HEK293T (cell line): ENCODE results near the gene RAVER1.

Experiments
- ARNT ChIP-seq: fragments of 450-650 bp; IDR thresholded peaks from 2 replicates; pipeline ENCODE4 v1.6.1; 2017; ENCODE audit warnings: mild to moderate bottlenecking
- BHLHE40 ChIP-seq: fragments of 450-650 bp; IDR thresholded peaks from 2 replicates; pipeline ENCODE4 v1.6.1; 2016; ENCODE audit warnings: mild to moderate bottlenecking, moderate library complexity, borderline replicate concordance
- ELF4 ChIP-seq: fragments of 450-650 bp; IDR thresholded peaks from 2 replicates; pipeline ENCODE4 v1.6.1; 2017; ENCODE audit warnings: antibody characterized with exemption
- FOXA1 ChIP-seq: fragments of 450-650 bp; IDR thresholded peaks from 2 replicates; pipeline ENCODE4 v1.6.1; 2016; ENCODE audit warnings: mild to moderate bottlenecking
- FOXK2 ChIP-seq: fragments of 450-650 bp; IDR thresholded peaks from 2 replicates; pipeline ENCODE4 v1.6.1; 2016; ENCODE audit warnings: mild to moderate bottlenecking
- FOXM1 ChIP-seq: fragments of 450-650 bp; IDR thresholded peaks from 2 replicates; pipeline ENCODE4 v1.6.1; 2017; ENCODE audit warnings: mild to moderate bottlenecking, borderline replicate concordance
- HDGF ChIP-seq: fragments of 450-650 bp; IDR thresholded peaks from 2 replicates; pipeline ENCODE4 v1.6.1; 2017; ENCODE audit warnings: antibody characterized with exemption, borderline replicate concordance
- L3MBTL2 ChIP-seq: fragments of 450-650 bp; conservative IDR thresholded peaks from 2 replicates; pipeline ENCODE4 v1.6.1; 2016; ENCODE audit warnings: mild to moderate bottlenecking
- LEF1 ChIP-seq: fragments of 450-650 bp; IDR thresholded peaks from 2 replicates; pipeline ENCODE4 v1.6.1; 2017; ENCODE audit warnings: mild to moderate bottlenecking, borderline replicate concordance
- NFRKB ChIP-seq: fragments of 450-650 bp; IDR thresholded peaks from 2 replicates; pipeline ENCODE4 v1.6.1; 2016; ENCODE audit warnings: mild to moderate bottlenecking, moderate library complexity
- SP1 ChIP-seq: fragments of 450-650 bp; IDR thresholded peaks from 2 replicates; pipeline ENCODE4 v1.6.1; 2017
- SUZ12 ChIP-seq: fragments of 450-650 bp; IDR thresholded peaks from 2 replicates; pipeline ENCODE4 v1.6.1; 2016; ENCODE audit warnings: mild to moderate bottlenecking
- TARDBP ChIP-seq: fragments of 450-650 bp; IDR thresholded peaks from 2 replicates; pipeline ENCODE4 v1.6.1; 2016
- TF ChIP-seq, protein P1 (sequence below): fragments of 450-650 bp; IDR thresholded peaks from 2 replicates; pipeline ENCODE4 v1.6.1; 2016

DNA sequence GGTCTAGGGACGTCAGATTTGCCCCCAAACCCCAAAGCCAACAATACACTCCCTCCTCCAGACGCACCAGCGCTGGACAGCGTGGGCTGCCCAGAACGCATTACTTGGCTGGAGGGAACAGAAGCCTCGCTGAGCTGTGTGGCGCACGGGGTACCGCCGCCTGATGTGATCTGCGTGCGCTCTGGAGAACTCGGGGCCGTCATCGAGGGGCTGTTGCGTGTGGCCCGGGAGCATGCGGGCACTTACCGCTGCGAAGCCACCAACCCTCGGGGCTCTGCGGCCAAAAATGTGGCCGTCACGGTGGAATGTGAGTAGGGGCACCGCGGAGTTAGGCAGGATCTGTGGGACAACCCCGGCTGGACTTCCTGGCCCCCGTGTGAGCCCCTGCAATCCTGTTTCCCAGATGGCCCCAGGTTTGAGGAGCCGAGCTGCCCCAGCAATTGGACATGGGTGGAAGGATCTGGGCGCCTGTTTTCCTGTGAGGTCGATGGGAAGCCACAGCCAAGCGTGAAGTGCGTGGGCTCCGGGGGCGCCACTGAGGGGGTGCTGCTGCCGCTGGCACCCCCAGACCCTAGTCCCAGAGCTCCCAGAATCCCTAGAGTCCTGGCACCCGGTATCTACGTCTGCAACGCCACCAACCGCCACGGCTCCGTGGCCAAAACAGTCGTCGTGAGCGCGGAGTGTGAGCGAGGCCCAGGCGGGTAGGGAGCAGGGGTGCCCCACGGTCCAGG is 39.5 kb downstream of the RAVER1 start:
- TF ChIP-seq ELF4 (no peak), SP1 (no peak), FOXM1 (no peak), TARDBP (no peak), FOXA1 (no peak), HDGF (no peak), NFRKB (no peak), BHLHE40 (no peak), ARNT (no peak), LEF1 (no peak), L3MBTL2 (no peak), SUZ12 (no peak), FOXK2 (no peak)
- TF ChIP-seq, protein P1, sequence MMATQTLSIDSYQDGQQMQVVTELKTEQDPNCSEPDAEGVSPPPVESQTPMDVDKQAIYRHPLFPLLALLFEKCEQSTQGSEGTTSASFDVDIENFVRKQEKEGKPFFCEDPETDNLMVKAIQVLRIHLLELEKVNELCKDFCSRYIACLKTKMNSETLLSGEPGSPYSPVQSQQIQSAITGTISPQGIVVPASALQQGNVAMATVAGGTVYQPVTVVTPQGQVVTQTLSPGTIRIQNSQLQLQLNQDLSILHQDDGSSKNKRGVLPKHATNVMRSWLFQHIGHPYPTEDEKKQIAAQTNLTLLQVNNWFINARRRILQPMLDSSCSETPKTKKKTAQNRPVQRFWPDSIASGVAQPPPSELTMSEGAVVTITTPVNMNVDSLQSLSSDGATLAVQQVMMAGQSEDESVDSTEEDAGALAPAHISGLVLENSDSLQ: no peak
